ENCODE data around the gene FAM25A. TPM values are rescaled to one million over a fixed set of nuclear protein-coding genes. Genes with fewer than 3 reads are reported as not detected.
A peak's percentile ranks its signal among the peaks of the same experiment; 100 is the strongest.
"Not testable (repeated sequence)": the region's sequence is repeated elsewhere in the genome, so short reads cannot be mapped to it uniquely, and the experiment has no call there.

FAM25A gene
- 12.0 TPM in 1 of 2 replicates, not detected in the other for total RNA-seq (2014; rRNA removed; shearing (Covaris generic); ENCODE audit: low replicate concordance)

DNA sequence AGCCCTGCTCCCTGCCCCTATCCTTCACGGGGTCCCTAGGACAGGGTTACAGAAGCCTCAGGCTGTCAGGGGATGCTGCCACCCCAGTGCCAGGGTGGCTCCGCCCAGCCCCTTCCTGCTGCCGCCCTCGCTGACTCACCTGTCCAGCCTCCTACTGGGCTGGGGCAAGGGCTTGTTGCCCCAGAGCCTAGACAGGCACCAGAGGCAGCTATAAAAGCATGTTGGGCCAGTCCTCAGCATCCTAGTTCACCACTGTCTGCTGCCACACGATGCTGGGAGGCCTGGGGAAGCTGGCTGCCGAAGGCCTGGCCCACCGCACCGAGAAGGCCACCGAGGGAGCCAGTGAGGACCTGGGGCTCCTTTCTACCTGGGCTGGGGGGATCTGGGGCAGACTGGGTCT, at the start of gene FAM25A:
FAM25A (plus strand) TSS at position 239 of the 400 bp plus-strand sequence; CDS start at position 270, 31 bp downstream.
- H3K36me3 ChIP-seq, result not testable (repeated sequence)
- peak; percentile 34 for DNase-seq

DNA sequence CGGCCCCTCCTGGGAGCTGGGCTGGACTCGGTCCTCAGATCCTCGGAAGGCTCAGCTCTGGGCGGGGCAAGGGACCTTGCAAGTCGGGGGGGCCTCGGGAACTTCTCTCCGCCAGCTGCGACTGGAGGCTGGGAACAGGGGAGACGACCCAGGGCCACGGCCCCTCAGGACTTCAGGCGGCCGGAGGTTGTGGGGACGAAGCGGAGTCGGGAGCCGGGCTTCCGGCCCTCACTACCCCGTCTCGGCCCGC, 49.2 kb upstream of the FAM25A start:
- H3K4me3 ChIP-seq, result peak overlapping the region; percentile 83
- no peaks in the 10 kb centered on the region for H3K27me3 ChIP-seq
- no peak for DNase-seq
- no peaks in the 10 kb centered on the region for H3K9me3 ChIP-seq
- H3K36me3 ChIP-seq, result peaks cover 17% of the 10 kb centered on the region

More for the DNA sequence above, at the start of gene FAM25A:
- H3K9me3 ChIP-seq, H3K27me3 ChIP-seq, H3K4me3 ChIP-seq: not testable (repeated sequence)

DNA sequence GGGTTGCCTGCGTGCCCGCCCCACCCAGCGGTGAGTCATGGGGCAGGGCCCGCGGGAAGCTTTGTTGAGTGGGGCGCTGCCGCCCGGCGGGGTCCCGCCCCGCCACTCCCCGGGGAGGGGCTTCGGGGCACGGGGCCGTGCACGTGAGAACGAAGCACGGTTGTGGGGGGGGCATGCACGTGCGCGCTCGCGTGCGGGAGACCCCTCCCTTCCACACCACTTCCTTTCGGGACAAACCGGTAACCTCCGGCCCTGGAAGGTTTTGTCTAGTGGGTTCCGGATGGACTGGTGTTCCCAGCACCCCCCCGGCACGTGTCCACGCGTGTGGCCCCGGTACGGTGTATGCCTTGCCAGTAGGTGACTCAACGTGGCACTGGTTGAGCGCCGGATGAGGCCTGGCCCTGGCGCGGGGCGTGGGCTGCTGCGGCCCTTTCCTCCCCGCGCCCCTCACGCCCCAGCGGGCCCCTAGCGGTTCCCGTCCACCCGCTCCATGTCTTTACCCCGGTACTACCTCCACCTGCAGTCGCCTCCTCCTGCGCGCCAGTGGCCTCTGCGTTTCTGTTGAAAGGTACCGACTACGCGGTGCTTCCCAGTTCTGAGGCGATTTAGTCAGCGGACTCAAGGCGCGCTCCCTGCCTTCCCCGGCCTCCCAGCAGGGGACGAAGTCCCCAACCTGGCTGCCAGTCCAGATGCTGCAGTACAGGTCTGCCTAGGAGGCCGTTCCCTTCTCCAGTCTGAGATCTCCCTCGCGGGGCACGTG, 48.7 kb upstream of the FAM25A start:
- H3K27me3 ChIP-seq, result no peaks in the 10 kb centered on the region
- H3K4me3 ChIP-seq, result peak overlapping the region; percentile 83
- H3K9me3 ChIP-seq, result no peaks in the 10 kb centered on the region
- DNase-seq, result peak; percentile 93
- H3K36me3 ChIP-seq, result peaks cover 17% of the 10 kb centered on the region

DNA sequence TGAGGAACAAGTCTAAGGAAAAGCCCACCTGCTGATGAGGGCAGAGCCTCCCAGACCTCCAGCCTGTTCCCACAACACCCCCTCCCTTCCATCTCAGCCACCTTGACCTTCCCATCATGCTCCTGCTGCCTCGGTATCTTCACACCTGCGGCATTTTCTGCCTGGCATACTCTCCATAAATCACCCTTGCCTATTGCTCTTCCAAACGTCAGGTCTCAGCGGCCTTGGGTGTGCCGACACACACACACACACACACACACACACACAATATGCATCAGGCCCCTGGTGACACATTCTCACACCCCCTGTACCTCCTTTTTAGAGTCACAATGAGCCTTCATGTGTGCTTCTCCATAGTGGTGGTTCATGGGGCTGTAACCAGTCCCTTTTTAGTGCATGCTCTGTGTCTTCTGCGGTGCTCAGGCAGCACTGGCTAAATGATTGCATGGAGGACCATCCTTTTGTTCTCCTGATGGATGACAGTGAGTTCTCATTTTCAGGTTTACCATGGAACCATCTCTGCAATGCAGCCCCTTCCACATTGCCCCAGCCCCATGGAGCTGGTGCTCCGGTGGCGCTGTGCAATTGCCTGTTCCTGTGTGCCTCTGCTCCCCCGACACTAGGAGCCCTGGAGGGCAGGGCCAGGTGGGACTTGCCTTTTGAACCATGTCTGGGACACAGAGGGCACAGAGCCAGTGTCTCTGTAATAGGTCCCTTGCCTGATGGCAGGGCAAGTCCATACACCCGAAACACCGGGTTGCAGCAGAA, 47.3 kb upstream of the FAM25A start:
- H3K36me3 ChIP-seq, result peaks cover 15% of the 10 kb centered on the region
- no peaks in the 10 kb centered on the region for H3K27me3 ChIP-seq
- no peak for DNase-seq
- H3K9me3 ChIP-seq, result no peaks in the 10 kb centered on the region
- no peak overlapping the region for H3K4me3 ChIP-seq

DNA sequence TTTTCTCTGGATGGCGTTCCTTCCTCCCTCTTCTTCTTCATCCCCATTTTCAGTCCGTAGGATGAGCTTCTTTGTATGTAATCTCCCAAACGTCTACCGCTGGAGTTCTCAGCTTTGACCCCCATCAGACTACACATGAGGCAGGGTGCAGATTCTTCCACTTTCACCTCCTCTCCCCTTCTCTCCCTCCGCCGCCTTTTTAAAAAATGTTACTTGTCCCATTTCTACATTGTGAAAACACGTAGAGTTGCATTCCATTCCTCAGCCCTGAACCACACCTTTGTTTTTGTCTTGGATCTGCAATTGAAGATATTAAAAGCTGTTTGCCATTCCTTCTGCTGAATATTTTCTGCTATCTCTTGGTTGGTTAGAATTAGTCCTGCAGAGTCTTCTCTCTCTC, 45.6 kb upstream of the FAM25A start:
- H3K4me3 ChIP-seq, result no peak overlapping the region
- H3K9me3 ChIP-seq, result no peaks in the 10 kb centered on the region

DNA sequence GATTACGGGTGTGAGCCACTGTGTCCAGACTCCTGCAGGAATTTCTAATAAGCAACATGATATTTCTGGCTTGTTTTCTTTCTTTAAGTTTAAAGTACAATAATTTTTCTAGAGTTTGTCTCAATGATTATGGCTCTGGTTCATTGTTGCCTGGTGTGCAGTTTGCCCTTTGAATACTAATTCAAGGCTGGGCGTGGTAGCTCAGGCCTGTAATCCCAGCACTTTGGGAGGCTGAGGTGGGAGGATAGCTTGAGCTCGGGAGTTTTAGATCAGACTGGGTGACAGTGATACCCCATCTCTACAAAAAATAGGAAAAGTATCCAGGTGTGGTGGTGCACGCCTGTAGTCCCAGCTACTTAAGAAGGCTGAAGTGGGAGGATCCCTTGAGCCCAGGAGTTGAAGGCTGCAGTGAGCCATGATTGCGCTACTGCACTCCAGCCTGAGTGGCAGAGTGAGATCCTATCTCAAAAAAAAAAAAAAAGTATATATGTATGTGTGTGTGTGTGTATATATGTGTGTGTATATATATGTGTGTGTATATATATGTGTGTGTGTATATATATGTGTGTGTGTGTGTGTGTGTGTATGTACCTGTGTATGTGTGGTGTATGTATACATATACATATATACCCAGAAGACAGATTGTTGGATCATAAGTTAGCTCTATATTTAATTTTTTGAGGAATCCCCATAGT, 43.6 kb upstream of the FAM25A start:
- Histone ChIP-seq H3K27me3 (no peaks in the 10 kb centered on the region), H3K4me3 (no peak overlapping the region), H3K36me3 (peaks cover 5% of the 10 kb centered on the region; the same call in 1 of the 2 replicates), H3K9me3 (no peaks in the 10 kb centered on the region)
- no peak for DNase-seq

More for the DNA sequence above, 45.6 kb upstream of the FAM25A start:
- Histone ChIP-seq H3K27me3 (no peaks in the 10 kb centered on the region), H3K36me3 (peaks cover 12% of the 10 kb centered on the region; the same call in 1 of the 2 replicates)
- no peak for DNase-seq

DNA sequence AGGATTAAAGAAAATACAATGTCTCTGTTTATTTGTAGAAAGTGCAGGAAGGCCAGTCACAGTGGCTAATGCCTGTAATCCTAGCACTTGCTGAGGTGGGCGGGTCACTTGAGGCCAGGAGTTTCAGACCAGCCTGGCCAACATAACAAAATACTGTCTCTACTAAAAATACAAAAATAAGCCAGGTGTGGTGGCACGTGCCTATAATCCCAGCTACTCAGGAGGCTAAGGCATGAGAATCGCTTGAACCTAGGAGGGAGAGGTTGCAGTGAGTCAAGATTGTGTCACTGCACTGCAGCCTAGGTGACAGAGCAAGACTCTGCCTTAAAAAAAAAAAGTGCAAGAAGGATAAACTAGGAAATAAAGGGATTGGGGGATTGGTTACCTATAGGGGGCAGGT, 41.6 kb upstream of the FAM25A start:
- not testable (repeated sequence) for DNase-seq, H3K27me3 ChIP-seq, H3K9me3 ChIP-seq, H3K4me3 ChIP-seq, H3K36me3 ChIP-seq

DNA sequence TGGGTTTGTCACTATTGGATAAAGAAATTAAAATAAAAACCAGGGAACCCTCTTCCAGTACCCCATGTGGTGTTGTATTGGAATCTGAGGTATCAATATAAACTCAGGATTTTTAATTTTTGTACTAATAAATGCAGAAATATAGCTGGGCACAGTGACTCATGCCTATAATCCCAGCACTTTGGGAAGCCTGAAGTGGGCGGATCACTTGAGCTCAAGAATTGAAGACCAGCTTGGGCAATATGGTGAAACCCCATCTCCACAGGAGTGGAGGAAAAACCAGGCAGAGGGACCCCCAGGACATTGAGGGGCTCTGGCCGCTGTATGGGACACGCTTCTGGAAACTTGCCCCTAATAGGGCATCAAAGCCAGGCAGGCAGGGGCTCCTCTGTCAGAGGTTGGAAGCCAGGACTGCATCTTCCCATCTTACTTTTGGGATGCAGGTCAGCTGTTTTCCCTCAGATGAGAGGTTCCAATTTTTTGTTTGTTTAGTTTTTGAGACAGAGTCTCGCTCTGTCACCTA, 40.7 kb upstream of the FAM25A start:
- Histone ChIP-seq H3K9me3 (no peaks in the 10 kb centered on the region), H3K27me3 (no peaks in the 10 kb centered on the region), H3K4me3 (no peak overlapping the region), H3K36me3 (no peaks in the 10 kb centered on the region)
- DNase-seq, result no peak

DNA sequence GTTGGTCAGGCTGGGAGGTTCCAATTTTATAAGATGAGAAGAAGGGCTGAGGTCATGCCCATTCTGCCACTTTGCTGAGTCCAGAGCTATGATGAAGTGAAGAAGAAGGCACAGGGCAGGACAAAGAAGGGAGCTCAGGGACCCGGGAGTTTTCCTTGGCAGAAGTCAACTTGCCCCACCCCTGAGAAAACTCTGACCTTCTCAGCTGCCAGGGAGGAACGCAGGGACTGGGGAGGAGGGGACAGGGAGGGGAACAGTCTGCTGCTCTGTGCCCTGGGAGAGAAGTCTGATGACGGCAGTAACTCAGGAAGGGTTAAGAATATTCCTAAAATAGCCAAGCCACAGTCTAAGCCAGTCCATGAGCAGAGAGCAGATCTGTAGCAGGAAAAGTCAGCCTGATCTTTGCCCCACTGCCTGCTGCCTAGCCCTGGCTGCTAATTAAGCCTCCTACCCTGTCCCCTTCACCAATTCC, 40.1 kb upstream of the FAM25A start:
- H3K4me3 ChIP-seq, result no peak overlapping the region
- H3K27me3 ChIP-seq, result no peaks in the 10 kb centered on the region
- no peaks in the 10 kb centered on the region for H3K36me3 ChIP-seq
- no peak for DNase-seq
- no peaks in the 10 kb centered on the region for H3K9me3 ChIP-seq

DNA sequence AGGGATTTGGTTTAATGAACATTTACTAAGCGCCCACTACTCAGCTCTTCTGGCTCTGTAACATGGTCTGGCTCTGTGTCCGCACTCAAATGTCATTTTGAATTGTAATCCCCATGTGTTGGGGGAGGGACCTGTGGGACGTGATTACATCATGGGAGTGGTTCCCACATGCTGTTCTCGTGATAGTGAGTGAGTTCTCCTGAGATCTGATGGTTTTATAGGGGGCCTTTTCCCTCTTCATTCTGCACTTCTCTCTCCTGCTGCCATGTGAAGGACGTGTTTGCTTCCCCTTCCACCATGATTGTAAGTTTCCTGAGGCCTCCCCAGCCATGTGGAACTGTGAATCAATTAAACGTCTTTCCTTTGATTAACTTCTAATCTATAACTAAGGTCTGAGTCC, 39.1 kb upstream of the FAM25A start:
- not testable (repeated sequence) for H3K4me3 ChIP-seq, H3K27me3 ChIP-seq, H3K36me3 ChIP-seq, DNase-seq, H3K9me3 ChIP-seq

DNA sequence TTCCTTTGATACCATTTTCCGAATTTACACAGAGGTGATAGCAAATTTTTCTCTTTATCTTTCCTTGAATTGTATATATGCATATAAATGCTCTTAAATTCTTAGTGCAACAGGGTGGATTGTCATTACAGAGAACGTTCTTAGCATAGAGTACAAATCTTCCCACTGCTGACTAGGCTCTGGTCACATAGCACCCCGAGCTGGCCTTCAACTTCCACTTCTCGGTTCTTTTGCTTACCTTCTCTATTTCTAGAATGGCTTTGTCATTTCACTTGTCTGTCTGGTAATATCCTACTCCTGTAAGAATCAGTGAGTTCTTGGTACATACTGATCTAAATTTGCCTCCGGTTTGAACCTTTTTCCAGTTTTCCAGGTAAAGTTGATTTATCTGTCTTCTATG, 38.4 kb upstream of the FAM25A start:
- Histone ChIP-seq H3K4me3 (no peak overlapping the region), H3K27me3 (no peaks in the 10 kb centered on the region), H3K36me3 (no peaks in the 10 kb centered on the region), H3K9me3 (no peaks in the 10 kb centered on the region)
- DNase-seq, result no peak

DNA sequence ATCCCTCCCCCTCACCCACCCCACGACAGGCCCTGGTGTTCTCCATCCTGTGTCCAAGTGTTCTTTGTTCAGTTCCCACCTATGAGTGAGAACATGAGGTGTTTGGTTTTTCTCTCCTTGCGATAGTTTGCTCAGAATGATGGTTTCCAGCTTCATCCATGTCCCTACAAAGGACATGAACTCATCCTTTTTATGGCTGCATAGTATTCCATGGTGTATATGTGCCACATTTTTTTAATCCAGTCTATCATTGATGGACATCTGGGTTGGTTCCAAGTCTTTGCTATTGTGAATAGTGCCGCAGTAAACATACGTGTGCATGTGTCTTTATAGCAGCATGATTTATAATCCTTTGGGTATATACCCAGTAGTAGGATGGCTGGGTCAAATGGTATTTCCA, 35.6 kb upstream of the FAM25A start:
- not testable (repeated sequence) for H3K27me3 ChIP-seq, H3K4me3 ChIP-seq, H3K36me3 ChIP-seq, H3K9me3 ChIP-seq, DNase-seq

DNA sequence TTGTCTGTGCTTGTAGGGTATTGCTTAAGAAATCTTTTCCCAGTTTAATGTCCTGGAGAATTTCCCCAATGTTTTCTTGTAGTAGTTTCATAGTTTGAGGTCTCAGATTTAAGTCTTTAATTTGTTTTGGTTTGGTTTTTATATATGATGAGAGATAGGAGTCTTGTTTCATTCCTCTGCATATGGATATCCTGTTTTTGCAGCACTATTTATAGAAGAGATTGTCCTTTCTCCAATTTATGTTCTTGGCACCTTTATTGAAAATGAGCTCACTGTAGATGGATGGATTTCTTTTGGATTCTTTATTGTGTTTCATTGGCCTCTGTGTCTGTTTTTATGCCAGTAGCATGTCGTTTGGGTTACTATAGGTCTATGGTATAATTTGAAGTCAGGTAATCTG, 31.6 kb upstream of the FAM25A start:
- Histone ChIP-seq H3K36me3 (peaks cover 3% of the 10 kb centered on the region; the same call in 1 of the 2 replicates), H3K27me3 (no peaks in the 10 kb centered on the region), H3K4me3 (no peak overlapping the region), H3K9me3 (no peaks in the 10 kb centered on the region)
- no peak for DNase-seq

DNA sequence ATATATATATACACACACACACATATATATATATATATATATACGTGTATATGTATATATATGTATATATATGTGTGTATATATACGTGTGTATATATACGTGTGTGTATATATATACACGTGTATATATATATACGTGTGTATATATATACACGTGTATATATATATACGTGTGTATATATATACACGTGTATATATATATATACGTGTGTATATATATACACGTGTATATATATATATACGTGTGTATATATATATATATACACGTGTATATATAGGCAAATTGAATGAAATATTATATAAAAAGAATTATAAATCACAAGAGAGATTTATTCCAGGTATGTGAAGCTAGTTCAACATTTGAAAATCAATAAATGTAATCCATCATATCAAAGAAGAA, 28.7 kb upstream of the FAM25A start:
- not testable (repeated sequence) for H3K36me3 ChIP-seq, H3K27me3 ChIP-seq, DNase-seq, H3K4me3 ChIP-seq, H3K9me3 ChIP-seq

DNA sequence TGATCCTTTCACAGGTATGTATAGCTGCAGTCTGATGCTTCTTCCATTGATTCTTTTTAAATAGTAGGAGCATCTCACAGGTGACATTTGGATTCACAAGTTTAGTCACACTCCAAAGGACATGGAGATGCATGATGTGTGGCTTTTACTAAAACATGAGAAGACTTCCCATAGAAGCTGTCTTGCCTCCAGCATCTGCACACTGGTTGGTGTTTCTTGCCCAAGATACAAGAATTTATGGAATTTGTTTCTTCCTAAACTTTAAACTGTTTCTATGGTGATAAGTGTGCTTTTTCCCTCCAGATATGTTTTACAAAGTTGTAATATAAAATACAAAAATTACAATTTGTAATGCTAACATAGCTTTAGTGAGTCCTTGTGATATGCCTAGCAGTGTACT, 27.6 kb upstream of the FAM25A start:
- Histone ChIP-seq H3K36me3 (peaks cover 3% of the 10 kb centered on the region; the same call in 1 of the 2 replicates), H3K9me3 (no peaks in the 10 kb centered on the region), H3K27me3 (no peaks in the 10 kb centered on the region), H3K4me3 (no peak overlapping the region)
- no peak for DNase-seq

DNA sequence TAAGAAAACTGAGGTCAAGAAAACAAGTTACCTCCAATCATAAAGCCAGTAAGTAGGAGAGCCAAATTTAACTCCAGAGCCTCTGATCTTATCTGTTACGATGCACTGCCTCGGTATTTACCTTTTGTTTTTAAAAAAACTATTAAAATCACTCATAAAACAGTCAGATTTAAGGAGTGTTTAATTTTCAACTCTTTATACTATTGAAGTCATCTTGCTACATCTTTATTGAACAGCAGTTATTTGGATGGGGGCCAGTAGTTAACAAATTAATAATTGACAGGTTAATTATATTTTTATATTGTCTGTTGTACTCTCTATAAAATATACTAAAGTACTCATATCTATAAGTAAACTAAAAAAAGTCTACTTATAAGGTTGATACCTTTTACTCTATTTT, 27.2 kb upstream of the FAM25A start:
- no peaks in the 10 kb centered on the region for H3K9me3 ChIP-seq
- H3K4me3 ChIP-seq, result no peak overlapping the region
- no peaks in the 10 kb centered on the region for H3K27me3 ChIP-seq
- H3K36me3 ChIP-seq, result no peaks in the 10 kb centered on the region; the same call in 1 of the 2 replicates
- no peak for DNase-seq

DNA sequence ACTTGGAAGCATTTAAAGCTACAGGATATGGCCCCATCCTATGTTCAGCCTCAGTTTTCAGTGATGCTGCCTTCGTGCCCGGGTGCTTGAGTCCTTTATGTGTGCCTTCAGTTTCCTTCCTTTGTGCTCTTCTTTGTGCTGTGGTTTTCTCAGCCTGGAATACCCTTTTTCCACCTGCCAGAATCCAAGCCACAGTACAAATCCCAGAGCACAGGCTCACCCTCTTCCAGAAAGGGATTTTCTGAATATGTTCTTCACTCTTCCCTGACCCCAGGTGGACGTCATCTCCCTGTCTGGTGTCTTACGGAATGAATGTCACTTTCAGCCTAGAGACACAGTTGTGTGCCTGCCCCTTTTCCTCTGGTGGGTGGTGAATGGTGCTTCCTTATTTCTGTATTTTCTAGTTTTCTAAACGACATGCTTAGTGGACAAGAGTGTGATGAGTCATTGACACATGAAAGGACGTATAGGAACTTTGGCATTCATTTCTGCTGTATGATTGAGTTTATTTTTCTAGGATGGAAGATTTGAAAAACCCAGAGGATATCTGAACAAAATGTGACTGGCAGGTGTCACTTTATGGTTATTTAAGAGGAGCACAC, 20.2 kb upstream of the FAM25A start:
- H3K9me3 ChIP-seq, H3K27me3 ChIP-seq, H3K36me3 ChIP-seq, H3K4me3 ChIP-seq, DNase-seq: not testable (repeated sequence)

Data from MG63 (cell line).